ENCODE measurements around the gene OR5AN1.
"Not testable (repeated sequence)": the region's sequence is repeated elsewhere in the genome, so short reads cannot be mapped to it uniquely, and the experiment has no call there.

OR5AN1 gene

DNA sequence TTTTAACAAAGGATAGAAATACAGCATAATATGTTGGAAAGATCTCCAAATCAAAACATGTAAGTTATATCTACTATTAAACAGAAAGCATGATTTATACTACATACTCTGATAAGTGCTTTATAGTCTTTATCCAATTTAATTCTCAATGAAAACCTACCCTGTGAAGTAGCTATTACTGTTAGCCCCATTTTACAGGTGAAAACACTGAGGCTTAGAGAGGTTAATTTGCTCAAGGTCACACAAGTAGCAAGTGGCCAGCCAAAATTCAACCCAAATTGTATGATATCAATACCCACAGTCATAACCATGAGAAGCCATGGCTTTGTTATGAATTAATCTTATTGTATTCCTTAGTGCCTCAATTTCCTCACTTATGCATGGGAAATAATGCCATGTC, 675 bp upstream of the OR5AN1 start:
- DNase-seq (ENCODE audit: low read depth), result no peak
- no peak overlapping the region for H3K4me3 ChIP-seq (ENCODE audit: control insufficient read depth, low read depth, low read length)
- TF ChIP-seq, protein P1, sequence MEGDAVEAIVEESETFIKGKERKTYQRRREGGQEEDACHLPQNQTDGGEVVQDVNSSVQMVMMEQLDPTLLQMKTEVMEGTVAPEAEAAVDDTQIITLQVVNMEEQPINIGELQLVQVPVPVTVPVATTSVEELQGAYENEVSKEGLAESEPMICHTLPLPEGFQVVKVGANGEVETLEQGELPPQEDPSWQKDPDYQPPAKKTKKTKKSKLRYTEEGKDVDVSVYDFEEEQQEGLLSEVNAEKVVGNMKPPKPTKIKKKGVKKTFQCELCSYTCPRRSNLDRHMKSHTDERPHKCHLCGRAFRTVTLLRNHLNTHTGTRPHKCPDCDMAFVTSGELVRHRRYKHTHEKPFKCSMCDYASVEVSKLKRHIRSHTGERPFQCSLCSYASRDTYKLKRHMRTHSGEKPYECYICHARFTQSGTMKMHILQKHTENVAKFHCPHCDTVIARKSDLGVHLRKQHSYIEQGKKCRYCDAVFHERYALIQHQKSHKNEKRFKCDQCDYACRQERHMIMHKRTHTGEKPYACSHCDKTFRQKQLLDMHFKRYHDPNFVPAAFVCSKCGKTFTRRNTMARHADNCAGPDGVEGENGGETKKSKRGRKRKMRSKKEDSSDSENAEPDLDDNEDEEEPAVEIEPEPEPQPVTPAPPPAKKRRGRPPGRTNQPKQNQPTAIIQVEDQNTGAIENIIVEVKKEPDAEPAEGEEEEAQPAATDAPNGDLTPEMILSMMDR (conservative IDR thresholded peaks at IDR 0.05; ENCODE audit: control insufficient read depth, insufficient read depth, low read depth, low read length), result no peak

DNA sequence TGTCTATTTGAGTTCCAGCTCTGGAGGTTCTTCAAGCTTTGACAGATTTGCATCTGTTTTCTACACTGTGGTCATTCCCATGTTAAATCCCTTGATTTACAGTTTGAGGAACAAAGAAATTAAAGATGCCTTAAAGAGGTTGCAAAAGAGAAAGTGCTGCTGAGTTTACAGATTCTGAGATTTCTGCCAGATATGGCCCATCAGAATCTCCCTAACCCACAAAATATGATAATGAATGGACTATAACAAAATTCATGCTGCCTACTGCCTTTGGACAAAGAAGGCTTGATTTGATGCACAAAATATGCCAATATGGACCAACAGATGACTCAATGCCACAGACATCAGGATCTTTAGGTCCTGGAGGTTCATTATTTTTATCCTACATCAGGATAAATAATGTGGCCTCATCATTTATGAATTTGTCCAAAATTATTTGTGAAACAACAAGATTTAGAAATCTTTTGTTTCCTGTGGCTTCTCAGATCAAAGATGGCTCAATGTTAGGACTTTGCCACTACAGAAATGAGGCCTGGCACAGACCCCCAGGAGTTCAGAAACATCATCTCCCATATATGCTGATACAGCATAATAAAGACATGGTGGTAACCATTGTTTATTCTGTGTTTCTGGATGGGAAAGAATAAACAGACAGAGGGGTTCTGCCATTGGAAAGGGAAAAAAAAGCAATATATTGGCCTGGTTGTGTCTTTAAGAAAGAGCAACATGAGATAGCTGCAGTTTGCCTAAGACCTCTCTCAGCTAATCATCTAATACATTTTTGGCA, 6.7 kb downstream of the OR5AN1 start:
- no peak for DNase-seq (ENCODE audit: low read depth)
- TF ChIP-seq, protein P1 (conservative IDR thresholded peaks at IDR 0.05; ENCODE audit: control insufficient read depth, insufficient read depth, low read depth, low read length), result no peak
- H3K4me3 ChIP-seq (ENCODE audit: control insufficient read depth, low read depth, low read length), result no peak overlapping the region

DNA sequence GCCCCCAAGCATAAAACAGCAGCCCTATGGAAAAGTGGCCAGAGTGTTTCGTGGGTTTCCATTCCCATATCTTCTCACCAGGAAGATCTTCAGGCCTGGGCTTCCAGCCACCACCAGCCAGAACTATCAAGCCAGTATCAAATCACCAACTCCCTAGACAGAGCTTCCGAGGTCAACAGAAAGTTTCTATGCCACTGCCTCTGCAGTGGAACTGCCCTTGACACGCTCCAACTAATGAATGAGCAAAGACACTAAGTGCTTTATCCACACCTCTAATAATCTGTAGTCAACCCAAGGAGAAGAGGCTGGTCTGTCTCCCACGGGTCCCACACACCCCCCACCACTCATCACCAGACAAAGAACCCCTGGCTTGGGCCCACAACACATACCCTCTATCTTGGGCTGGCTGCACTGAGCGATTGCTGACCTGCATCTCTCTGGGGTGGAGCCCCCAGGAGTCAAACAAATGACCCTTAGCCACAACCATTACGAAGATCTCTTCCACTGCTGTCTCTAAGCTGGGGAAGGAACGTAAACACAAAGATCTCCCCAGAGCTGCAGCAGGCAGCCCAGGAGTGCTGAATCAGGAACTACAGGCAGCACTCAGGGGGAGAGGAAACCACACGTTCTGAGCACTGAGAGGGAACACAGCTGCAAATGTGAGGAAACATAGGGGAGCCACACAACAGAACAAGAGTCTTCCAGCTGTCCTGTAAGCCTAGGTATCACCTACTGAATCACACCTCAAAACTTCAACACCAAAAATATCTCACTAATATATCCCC, 9.7 kb downstream of the OR5AN1 start:
- TF ChIP-seq, protein P1 (conservative IDR thresholded peaks at IDR 0.05; ENCODE audit: control insufficient read depth, insufficient read depth, low read depth, low read length), result no peak
- H3K4me3 ChIP-seq (ENCODE audit: control insufficient read depth, low read depth, low read length), result no peak overlapping the region
- DNase-seq (ENCODE audit: low read depth), result no peak

DNA sequence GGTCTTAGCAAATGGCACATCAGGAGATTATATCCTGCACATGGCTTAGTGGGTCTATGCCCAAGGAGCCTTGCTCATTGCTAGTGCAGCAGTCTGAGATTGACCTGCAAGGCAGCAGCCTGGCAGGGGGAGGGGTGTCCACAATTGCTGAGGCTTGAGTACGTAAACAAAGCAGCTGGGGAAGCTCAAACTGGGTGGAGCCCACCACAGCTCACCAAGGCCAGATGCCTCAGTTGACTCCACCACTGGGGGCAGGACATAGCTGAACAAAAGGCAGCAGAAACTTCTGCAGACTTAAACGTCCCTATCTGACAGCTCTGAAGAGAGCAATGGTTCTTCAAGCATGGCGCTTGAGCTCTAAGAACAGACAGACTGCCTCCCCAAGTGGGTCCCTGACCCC, 13.6 kb downstream of the OR5AN1 start:
- not testable (repeated sequence) for DNase-seq (ENCODE audit: low read depth); H3K4me3 ChIP-seq (ENCODE audit: control insufficient read depth, low read depth, low read length)

DNA sequence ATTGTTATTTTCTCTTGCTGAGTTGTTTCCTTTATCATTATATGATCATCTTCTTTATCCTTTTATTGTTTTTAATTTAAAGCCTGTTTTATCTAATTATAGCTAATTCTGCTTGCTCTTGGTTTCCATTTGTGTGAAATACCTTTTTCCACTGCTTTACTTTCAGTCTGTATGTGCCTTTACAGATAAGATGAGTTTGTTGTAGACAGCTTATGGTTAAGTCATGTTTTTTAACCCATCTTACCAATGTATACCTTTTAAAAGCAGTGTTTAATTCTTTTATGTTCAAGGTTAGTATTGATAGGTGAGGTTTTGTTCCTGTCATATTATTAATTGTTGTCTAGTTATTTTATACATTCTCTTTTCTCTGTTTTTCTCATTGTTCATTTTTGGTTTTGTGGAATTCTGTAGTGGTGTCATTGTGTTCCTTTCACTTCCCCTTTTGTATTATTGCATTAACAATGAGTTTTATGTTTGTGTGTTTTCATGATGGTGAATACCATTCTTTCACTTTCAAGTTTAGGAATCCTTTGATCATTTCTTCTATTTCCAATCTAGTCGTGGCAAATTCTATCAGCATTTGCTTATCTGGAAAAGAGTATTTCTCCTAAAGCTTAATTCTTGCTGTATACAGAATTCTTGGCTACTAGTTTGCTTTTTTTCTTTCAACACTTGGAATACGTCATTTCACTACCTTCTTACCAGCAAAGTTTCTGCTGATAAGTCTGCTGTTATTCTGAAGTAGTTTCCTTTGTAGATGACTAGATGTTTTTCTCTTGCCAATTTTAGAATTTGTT, 21.8 kb downstream of the OR5AN1 start:
- H3K4me3 ChIP-seq (ENCODE audit: control insufficient read depth, low read depth, low read length), result no peak overlapping the region
- TF ChIP-seq, protein P1 (conservative IDR thresholded peaks at IDR 0.05; ENCODE audit: control insufficient read depth, insufficient read depth, low read depth, low read length), result no peak
- DNase-seq (ENCODE audit: low read depth), result no peak

DNA sequence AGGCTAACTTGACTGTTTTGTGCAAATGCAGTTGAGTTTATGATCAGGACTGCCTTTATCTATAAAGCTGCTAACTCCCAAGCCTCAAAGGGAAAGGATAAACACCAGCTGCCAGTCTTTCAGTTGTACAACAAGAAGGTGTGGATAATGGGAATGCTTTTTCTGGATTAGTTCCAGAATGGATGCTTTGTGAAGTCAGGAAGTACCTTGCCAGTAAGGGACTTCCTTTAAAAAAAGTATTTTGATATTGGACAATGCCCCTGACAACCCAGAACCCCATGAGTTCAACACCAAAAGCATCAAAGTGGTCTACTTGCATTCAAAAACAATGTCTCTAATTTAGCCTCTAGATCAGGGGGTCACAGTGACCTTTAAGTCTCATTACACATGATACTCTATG, 35.5 kb downstream of the OR5AN1 start:
- DNase-seq (ENCODE audit: low read depth), result no peak
- TF ChIP-seq, protein P1 (conservative IDR thresholded peaks at IDR 0.05; ENCODE audit: control insufficient read depth, insufficient read depth, low read depth, low read length), result no peak
- H3K4me3 ChIP-seq (ENCODE audit: control insufficient read depth, low read depth, low read length), result no peak overlapping the region

All from fibroblast of mammary gland (primary cell).